NCI-H2107 treated with DMSO at 0.1 percent for 48 hours (cell line): ENCODE measurements around the gene KANK2.

Source experiments
- DNase-seq: peaks from one replicate; lab custom pipeline; 2025; ENCODE audit not compliant: unreplicated experiment; lab: John Stamatoyannopoulos, UW

The KANK2 gene

GRCh38 chr19:11226716-11227166 lies 29.4 kb upstream of the KANK2 start:
- DNase-seq, result no peak

DNA sequence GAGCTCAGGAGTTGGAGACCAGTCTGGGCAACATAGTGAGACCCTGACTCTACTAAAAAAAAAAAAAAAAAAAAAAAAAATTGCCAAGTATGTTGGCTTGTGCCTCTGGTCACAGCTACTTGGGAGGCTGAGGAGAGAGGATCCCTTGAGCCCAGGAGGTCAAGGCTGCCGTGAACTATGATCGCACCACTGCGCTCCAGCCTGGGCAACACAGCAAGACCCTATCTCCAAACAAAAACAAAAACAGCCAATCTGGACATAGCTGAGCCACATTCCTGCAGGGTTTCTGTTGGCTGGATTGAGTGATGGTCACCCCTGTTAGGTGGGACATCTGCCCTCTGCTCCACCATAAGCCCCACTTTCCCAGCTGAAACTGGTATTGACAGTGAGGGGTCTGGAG lies 28.5 kb upstream of the KANK2 start:
- DNase-seq, result no peak

DNA sequence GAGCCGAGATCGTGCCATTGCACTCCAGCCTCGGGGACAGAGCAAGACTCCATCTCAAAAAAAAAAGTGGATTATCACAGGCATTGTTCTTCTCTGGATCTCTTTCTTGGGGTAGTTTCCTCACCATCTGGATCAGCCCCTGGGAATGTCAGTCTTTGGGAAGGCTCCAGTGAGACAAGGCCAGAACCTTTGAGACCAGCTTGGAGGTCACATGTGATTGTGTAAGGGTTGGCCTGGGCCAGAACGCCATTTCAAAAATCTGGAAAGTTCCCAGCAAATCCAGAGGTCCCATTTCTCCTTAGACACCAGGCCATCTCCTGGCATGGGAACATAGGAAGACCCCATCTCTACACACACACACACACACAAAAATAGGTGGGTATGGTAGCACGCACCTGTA lies 27.8 kb upstream of the KANK2 start:
- no peak for DNase-seq

- no peak for DNase-seq
These were observed 27.1 kb upstream of the KANK2 start for GRCh38 chr19:11224429-11224828.

GRCh38 chr19:11223200-11223599 lies 25.9 kb upstream of the KANK2 start:
- DNase-seq, result no peak

GRCh38 chr19:11221082-11221598 lies 23.8 kb upstream of the KANK2 start:
- DNase-seq, result no peak

- no peak for DNase-seq
These were observed 17.0 kb upstream of the KANK2 start for GRCh38 chr19:11214387-11214786.

DNA sequence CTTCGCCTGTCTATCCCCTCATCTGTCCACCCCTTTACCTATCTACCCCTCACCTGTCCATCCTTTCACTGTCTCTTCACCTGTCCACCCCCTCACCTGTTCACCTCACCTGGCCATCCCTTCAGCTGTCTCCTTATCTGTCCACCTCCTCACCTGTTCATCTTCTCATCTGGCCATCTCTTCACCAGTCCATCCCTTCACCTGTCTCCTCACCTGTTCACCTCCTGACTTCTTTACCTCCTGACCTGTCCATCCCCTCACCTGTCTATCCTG lies 13.2 kb upstream of the KANK2 start:
- DNase-seq, result no peak

- no peak for DNase-seq
These were observed 12.7 kb upstream of the KANK2 start for GRCh38 chr19:11209839-11210655.

- DNase-seq, result no peak
These were observed 11.5 kb upstream of the KANK2 start for GRCh38 chr19:11208561-11209471.

- no peak for DNase-seq
These were observed 8.7 kb upstream of the KANK2 start for GRCh38 chr19:11205939-11206570.

- DNase-seq, result no peak
These were observed 7.6 kb upstream of the KANK2 start for GRCh38 chr19:11204943-11205349.

DNA sequence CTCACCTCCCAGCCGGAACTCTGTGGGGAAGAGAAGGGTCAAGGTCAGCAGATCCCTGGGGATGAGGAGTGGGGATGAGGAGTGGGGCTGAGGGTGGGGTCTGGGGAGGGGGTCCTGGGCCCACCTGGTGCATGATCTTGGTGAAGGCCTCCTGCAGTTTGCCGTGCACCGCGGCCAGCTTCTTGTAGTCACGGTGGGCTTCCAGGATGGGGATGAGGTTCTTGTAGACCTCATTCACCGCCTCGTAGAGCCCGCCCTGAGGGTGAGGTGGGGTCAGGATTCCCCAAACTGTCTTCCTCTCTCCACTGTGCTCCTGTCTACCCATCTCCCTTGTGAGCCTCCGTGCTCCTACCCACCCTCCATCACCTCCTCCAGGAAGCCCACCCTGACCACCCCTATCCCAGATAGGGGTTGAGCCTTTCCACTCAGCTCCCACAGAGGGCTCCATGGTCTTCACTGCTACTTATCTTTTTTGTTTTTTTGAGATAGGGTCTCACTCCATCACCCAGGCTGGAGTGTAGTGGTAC lies 6.8 kb upstream of the KANK2 start:
- DNase-seq, result no peak

DNA sequence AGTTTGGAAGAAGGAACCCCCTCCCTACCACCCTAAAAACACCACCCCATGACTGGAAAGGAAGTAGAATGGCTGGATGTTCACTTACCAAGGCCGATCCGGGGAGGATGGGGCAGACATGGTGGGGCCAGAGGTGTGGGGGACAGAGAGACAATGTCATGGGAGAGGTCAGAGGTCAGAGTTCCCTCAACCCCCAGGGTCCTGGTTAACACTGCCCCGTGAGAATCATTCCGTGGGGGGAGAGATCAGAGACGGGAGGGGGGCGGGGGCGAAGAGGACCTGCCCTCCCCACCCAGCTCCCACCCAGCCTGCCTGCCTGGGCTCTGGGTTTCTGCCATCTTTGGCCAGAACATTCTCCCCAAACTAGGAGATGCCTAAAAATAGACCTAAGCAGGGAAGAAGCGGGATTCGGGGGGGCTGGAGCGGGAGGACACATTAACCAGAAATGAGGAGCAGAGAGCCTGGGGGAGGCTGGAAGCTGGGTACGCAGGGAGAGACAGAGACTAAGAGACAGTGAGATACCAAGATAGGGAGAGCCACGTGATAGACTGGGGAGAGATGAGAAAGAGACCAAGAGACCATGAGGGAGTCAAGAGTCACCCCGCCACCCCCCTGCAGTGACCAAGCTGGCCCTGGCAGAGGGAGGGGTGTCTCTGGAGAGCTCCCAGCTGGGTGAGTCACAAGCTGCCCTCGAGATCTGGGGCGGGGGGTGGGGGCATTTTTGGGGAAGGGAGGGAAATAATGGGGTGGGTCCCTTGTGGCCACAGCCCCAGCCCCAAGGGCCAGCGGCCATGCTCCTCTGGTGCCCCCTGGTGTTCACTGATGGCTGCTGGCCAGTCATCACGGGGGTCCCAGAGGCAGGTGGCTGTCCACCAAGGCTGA lies 6.1 kb upstream of the KANK2 start:
- DNase-seq, result no peak

GRCh38 chr19:11202488-11203193 lies 5.3 kb upstream of the KANK2 start:
- no peak for DNase-seq

- DNase-seq, result no peak
These were observed 4.4 kb upstream of the KANK2 start for GRCh38 chr19:11201791-11202190.

GRCh38 chr19:11200931-11201330 lies 3.6 kb upstream of the KANK2 start:
- DNase-seq, result no peak

GRCh38 chr19:11200015-11200574 lies 2.8 kb upstream of the KANK2 start:
- DNase-seq, result no peak

DNA sequence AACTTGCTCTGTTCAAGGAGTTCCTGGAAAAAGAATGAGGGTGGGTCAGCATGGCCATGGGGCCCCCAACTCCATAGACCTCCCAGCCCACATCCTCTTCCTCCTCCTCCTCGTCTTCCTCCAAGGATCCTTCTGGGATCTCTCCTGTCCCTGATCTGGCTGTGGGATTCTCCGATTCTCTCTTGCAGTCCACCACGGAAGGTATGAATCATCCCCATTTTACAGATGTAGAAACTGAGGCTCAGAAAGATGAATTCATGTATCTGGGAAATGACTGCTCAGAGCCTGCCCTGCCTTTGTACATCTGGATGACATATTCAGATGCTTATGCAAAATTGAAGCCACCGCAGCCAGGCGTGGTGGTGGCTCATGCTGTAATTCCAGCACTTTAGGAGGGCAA lies 2.2 kb upstream of the KANK2 start:
- DNase-seq, result no peak
